Brain microvascular endothelial cell (primary cell): Measurements from ENCODE around the gene FUT8.

Experiments
- DNase-seq: peaks from one replicate; pipeline ENCODE4 v3.0.0-alpha.2; 2020
- H3K27ac ChIP-seq: fragments of 250-450 bp; sonication (Bioruptor Pico); 2 replicates; pipeline ENCODE4 v1.5.1; 2020; ENCODE audit warnings: mild to moderate bottlenecking, moderate library complexity
- H3K27me3 ChIP-seq: fragments of 250-450 bp; sonication (Bioruptor Pico); replicated peaks from 2 replicates; pipeline ENCODE4 v1.5.1; 2020; ENCODE audit warnings: mild to moderate bottlenecking
- H3K36me3 ChIP-seq: fragments of 250-450 bp; sonication (Bioruptor Pico); replicated peaks from 2 replicates; pipeline ENCODE4 v1.5.1; 2020; ENCODE audit warnings: mild to moderate bottlenecking
- H3K4me3 ChIP-seq: 2 replicates; pipeline ENCODE4 v1.5.1; 2011; ENCODE audit warnings: low read depth, mild to moderate bottlenecking, control low read depth, low read length, moderate library complexity
- in situ Hi-C: cut with HindIII; loops from 2 replicates; pipeline ENCODE4 v1.10.0; 2017; ENCODE audit warnings: low sequenced_read_pairs, low pct_ligation_motif_present
- TF ChIP-seq, protein P1 (sequence below): IDR thresholded peaks from 2 replicates; pipeline ENCODE4 v1.5.1; 2011; ENCODE audit warnings: low read depth, mild to moderate bottlenecking, moderate library complexity, low read length, control low read depth, inconsistent platforms; ENCODE audit errors: missing control alignments

Gene FUT8

DNA sequence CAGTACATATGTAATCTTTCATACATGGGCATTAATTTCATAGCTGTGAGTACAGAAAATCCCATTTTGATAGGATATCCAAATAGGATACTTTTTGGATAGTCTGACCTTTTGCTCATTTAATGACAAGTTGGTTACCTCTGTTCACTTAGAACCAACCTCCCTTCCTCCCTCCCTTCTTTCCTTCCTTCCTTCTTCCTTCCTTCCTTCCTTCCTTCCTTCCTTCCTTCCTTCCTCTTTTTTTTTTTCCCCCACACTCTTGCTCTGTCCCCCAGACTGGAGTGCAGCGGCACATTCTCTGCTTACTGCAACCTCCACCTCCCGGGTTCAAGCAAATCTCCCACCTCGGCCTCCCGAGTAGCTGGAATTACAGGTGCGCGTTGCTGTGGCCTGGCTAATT is 162.9 kb downstream of the FUT8 start:
- Histone ChIP-seq H3K27ac (no peak overlapping the region), H3K27me3 (no peaks in the 10 kb centered on the region), H3K36me3 (no peaks in the 10 kb centered on the region), H3K4me3 (no peak overlapping the region)
- TF ChIP-seq, protein P1, sequence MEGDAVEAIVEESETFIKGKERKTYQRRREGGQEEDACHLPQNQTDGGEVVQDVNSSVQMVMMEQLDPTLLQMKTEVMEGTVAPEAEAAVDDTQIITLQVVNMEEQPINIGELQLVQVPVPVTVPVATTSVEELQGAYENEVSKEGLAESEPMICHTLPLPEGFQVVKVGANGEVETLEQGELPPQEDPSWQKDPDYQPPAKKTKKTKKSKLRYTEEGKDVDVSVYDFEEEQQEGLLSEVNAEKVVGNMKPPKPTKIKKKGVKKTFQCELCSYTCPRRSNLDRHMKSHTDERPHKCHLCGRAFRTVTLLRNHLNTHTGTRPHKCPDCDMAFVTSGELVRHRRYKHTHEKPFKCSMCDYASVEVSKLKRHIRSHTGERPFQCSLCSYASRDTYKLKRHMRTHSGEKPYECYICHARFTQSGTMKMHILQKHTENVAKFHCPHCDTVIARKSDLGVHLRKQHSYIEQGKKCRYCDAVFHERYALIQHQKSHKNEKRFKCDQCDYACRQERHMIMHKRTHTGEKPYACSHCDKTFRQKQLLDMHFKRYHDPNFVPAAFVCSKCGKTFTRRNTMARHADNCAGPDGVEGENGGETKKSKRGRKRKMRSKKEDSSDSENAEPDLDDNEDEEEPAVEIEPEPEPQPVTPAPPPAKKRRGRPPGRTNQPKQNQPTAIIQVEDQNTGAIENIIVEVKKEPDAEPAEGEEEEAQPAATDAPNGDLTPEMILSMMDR = no peak
- in situ Hi-C loops = no loop called here
- no peak for DNase-seq

DNA sequence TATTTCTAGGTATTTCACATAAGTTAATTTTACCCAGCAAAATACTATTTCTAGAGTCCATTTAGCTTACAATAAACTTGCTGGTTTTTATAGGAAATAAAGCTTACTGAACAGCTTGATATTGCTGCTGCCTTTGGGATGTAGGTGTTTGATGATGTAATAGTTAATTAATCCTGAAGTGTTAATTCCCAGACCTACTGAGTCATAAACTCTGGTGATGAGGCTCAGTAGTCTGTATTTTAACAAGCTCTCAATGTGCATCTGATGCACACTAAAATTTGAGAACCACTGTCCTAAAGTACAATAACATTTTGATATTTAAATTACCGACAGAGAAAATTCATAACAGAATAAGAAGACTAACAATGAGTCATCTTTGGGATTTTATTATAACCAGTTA is 168.4 kb downstream of the FUT8 start:
- H3K36me3 ChIP-seq = no peaks in the 10 kb centered on the region
- H3K27ac ChIP-seq = no peak overlapping the region
- TF ChIP-seq, protein P1 = no peak
- H3K4me3 ChIP-seq = no peak overlapping the region
- no peaks in the 10 kb centered on the region for H3K27me3 ChIP-seq
- in situ Hi-C loops = no loop called here
- DNase-seq = no peak

DNA sequence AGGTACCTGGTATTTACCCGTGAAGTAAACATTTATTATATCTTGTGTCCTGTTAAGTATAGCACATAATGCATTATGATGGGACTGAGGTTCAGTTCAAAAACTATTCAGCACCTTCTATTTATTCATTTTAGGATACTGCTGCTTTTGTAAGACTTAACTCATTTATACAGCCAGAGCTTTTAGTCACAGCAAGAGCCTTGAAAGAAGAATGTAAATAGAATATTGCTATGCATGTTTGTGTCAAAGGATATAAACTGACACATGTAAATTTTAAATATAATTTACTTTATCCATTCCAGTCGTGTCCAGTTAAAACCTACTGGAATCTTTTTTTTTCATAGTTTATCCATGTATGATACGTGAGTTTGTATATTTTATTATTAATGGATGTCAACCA is 168.8 kb downstream of the FUT8 start:
- H3K27me3 ChIP-seq = no peaks in the 10 kb centered on the region
- no peak for DNase-seq
- in situ Hi-C loops = no loop called here
- no peaks in the 10 kb centered on the region for H3K36me3 ChIP-seq
- TF ChIP-seq, protein P1 = no peak
- H3K27ac ChIP-seq = no peak overlapping the region
- no peak overlapping the region for H3K4me3 ChIP-seq

DNA sequence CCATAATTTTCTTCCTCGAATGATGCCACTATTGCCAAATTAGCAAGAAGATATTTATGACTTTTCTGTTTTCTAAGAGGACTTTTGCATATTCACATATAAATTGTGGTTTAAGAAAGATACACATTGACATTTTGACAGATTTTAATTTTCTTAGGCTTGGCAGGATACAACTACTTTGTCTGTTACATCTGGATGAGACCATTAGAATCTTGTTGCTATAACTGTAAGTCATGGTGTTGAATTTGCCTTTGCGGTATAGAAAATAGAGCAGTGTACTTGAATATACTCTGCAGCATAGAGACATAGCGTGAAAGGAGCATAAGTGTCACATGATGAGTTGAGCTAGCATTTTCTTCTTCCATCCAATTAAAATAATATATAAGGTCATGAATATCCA is 169.3 kb downstream of the FUT8 start:
- DNase-seq = no peak
- in situ Hi-C loops = no loop called here
- TF ChIP-seq, protein P1 = no peak
- Histone ChIP-seq H3K36me3 (no peaks in the 10 kb centered on the region), H3K27me3 (no peaks in the 10 kb centered on the region), H3K4me3 (no peak overlapping the region), H3K27ac (no peak overlapping the region)

DNA sequence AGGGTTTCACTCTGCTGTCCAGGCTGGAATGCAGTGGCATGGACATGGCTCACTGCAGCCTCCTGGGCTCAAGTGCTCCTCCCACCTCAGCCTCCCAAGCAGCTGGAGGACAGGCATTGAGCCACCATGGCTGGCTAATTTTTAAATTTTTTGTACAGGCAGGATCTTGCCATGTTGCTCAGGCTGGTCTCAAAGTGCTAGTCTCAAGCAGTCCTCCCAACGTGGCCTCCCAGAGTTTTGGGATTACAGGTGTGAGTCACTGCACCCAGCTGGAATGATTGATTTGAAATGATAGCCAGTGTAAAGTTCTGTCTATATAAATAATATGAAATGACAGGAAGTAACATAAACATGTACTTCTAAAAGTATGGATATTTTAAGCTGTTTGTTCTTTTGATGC is 172.7 kb downstream of the FUT8 start:
- Histone ChIP-seq H3K4me3 (no peak overlapping the region), H3K27ac (no peak overlapping the region), H3K36me3 (no peaks in the 10 kb centered on the region), H3K27me3 (no peaks in the 10 kb centered on the region)
- no peak for DNase-seq
- TF ChIP-seq, protein P1 = no peak
- in situ Hi-C loops = no loop called here

DNA sequence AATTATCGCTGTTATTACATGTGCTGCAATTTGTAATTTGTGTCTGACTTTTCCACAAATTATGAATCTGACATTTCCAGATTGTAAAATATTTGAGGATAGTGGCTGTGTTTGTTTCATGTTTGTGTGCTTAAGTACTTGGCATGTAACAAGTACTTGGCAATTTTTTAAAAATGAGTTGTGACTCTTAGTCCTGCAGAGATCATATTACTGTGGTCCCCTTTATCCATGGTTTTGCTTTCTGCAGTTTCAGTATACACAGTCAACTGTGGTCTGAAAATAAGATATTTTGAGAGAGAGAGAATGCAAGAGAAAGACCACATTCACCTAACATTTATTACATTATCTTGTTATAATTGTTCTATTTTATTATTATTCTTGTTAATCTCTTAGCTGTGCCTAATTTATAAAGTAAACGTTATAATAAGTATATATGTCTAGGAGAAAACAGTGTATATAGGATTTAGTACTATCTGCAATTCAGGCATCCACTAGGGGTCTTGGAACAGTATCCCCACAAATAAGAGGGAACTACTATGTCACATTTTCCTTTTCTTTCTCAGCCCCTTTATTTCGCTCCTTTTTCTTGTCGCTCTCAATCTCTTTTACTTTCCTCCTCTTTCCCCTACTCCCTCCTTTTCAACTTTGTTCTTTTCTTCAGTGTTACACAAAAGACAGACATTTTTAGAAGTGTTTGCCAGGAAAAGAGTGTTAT is 176.1 kb downstream of the FUT8 start:
- no peak for DNase-seq
- Histone ChIP-seq H3K27me3 (no peaks in the 10 kb centered on the region), H3K36me3 (no peaks in the 10 kb centered on the region), H3K27ac (no peak overlapping the region), H3K4me3 (no peak overlapping the region)
- in situ Hi-C loops = no loop called here
- TF ChIP-seq, protein P1 = no peak
